IMR-90 (cell line): Measurements from ENCODE around the gene SLAMF7. TPM values are rescaled to one million over a fixed set of nuclear protein-coding genes. Genes with fewer than 3 reads are reported as not detected.

Source experiments
- ATAC-seq: fragments of 200-7000 bp; cut with Tn5 transposase; 2 replicates; pipeline ENCODE4 v1.9.1; 2020; ENCODE audit warnings: low read depth, mild to moderate bottlenecking, moderate library complexity
- BruUV-seq: library from RNA; stranded (reverse); fragments of 400-500 nt; replicated peaks from 2 replicates; lab custom pipeline; 2021; lab: Mats Ljungman, UMichigan
- CTCF ChIA-PET: fragments of 300-600 bp; formaldehyde crosslinking; extraction: SDS; loops from one replicate; lab custom pipeline; 2021; ENCODE audit warnings: antibody characterized with exemption; lab: Yijun Ruan, JAX
- POLR2A ChIA-PET: fragments of 300-600 bp; sonication (Branson Sonifier 250); formaldehyde crosslinking; loops from one replicate; lab custom pipeline; 2022; ENCODE audit warnings: antibody characterized with exemption; ENCODE audit not compliant: unreplicated experiment; lab: Charles Lee
- DNase-seq: peaks from one replicate; pipeline ENCODE4 v3.0.0; 2013
- H2AFZ ChIP-seq: replicated peaks from 2 replicates; pipeline ENCODE3; 2013; ENCODE audit warnings: low read length, mild to moderate bottlenecking; ENCODE audit not compliant: poor library complexity
- H2AK5ac ChIP-seq: 2 replicates; pipeline ENCODE4 v1.6.1; 2013; ENCODE audit warnings: low read depth, low read length, inconsistent platforms
- H2AK9ac ChIP-seq: replicated peaks from 2 replicates; pipeline ENCODE3; 2013; ENCODE audit warnings: mild to moderate bottlenecking, low read depth, low read length, moderate library complexity; ENCODE audit not compliant: poor library complexity
- H2BK120ac ChIP-seq: 2 replicates; pipeline ENCODE4 v1.6.1; 2013; ENCODE audit warnings: low read depth, low read length, inconsistent platforms
- H2BK15ac ChIP-seq: 3 replicates; pipeline ENCODE4 v1.6.1; 2013; ENCODE audit warnings: low read depth, low read length, inconsistent platforms
- H2BK20ac ChIP-seq: 2 replicates; pipeline ENCODE4 v1.6.1; 2013; ENCODE audit warnings: low read depth, mild to moderate bottlenecking, inconsistent platforms, low read length, moderate library complexity
- H2BK5ac ChIP-seq: 2 replicates; pipeline ENCODE4 v1.6.1; 2013; ENCODE audit warnings: mild to moderate bottlenecking, low read depth, low read length, inconsistent platforms; ENCODE audit not compliant: poor library complexity, severe bottlenecking
- H3K14ac ChIP-seq: replicated peaks from 2 replicates; pipeline ENCODE4 v1.6.1; 2013; ENCODE audit warnings: low read depth, low read length, inconsistent platforms
- H3K18ac ChIP-seq: 2 replicates; pipeline ENCODE4 v1.6.1; 2013; ENCODE audit warnings: low read depth, low read length, control low read depth
- H3K23ac ChIP-seq: 2 replicates; pipeline ENCODE4 v1.6.1; 2013; ENCODE audit warnings: low read depth, low read length, inconsistent platforms
- H3K27ac ChIP-seq: 2 replicates; pipeline ENCODE4 v1.5.1; 2013; ENCODE audit warnings: mild to moderate bottlenecking, control low read depth, low read length; ENCODE audit not compliant: insufficient read depth
- H3K27me3 ChIP-seq: 2 replicates; pipeline ENCODE4 v1.6.1; 2013; ENCODE audit warnings: low read length; ENCODE audit not compliant: control insufficient read depth, insufficient read depth
- H3K36me3 ChIP-seq: 2 replicates; pipeline ENCODE4 v1.6.1; 2013; ENCODE audit warnings: low read length, mixed read lengths; ENCODE audit not compliant: control insufficient read depth, insufficient read depth
- H3K4ac ChIP-seq: 2 replicates; pipeline ENCODE4 v1.6.1; 2013; ENCODE audit warnings: low read depth, low read length, inconsistent platforms
- H3K4me1 ChIP-seq: 2 replicates; pipeline ENCODE4 v1.6.1; 2013; ENCODE audit warnings: low read length, mixed read lengths; ENCODE audit not compliant: control insufficient read depth, insufficient read depth
- H3K4me2 ChIP-seq: 2 replicates; pipeline ENCODE4 v1.6.1; 2013; ENCODE audit warnings: low read depth, mild to moderate bottlenecking, control low read depth, low read length, moderate library complexity
- H3K4me3 ChIP-seq: 2 replicates; pipeline ENCODE4 v1.5.1; 2013; ENCODE audit warnings: low read depth, mild to moderate bottlenecking, control low read depth, low read length, moderate library complexity; ENCODE audit not compliant: insufficient read depth
- H3K56ac ChIP-seq: 2 replicates; pipeline ENCODE4 v1.6.1; 2013; ENCODE audit warnings: low read length, inconsistent platforms; ENCODE audit not compliant: insufficient read depth; ENCODE audit errors: extremely low read depth
- H3K79me1 ChIP-seq, 2 experiments: 2 replicates each; pipeline ENCODE4 v1.6.1; 2013; ENCODE audit warnings: low read length in 2 of 2, inconsistent platforms in 1 of 2, low read depth in 1 of 2
- H3K9ac ChIP-seq: 2 replicates; pipeline ENCODE4 v1.6.1; 2013; ENCODE audit warnings: low read depth, low read length, control low read depth
- H3K9me1 ChIP-seq: 2 replicates; pipeline ENCODE4 v1.6.1; 2013; ENCODE audit warnings: low read length, inconsistent platforms; ENCODE audit not compliant: insufficient read depth
- H3K9me3 ChIP-seq: 2 replicates; pipeline ENCODE4 v1.6.1; 2013; ENCODE audit warnings: low read length; ENCODE audit not compliant: control insufficient read depth, insufficient read depth
- H4K20me1 ChIP-seq: 2 replicates; pipeline ENCODE4 v1.6.1; 2013; ENCODE audit warnings: low read length, inconsistent platforms; ENCODE audit not compliant: insufficient read depth
- H4K5ac ChIP-seq: 2 replicates; pipeline ENCODE4 v1.6.1; 2013; ENCODE audit warnings: mild to moderate bottlenecking, low read depth, low read length, control low read depth
- H4K8ac ChIP-seq, 2 experiments: 2 replicates each; pipeline ENCODE4 v1.6.1; 2013; ENCODE audit warnings: low read depth in 2 of 2, low read length in 2 of 2, control low read depth in 1 of 2, inconsistent platforms in 1 of 2
- H4K91ac ChIP-seq: 2 replicates; pipeline ENCODE4 v1.6.1; 2013; ENCODE audit warnings: low read depth, low read length, inconsistent platforms; ENCODE audit not compliant: insufficient read depth
- CTCF ChIP-seq: conservative IDR thresholded peaks from 2 replicates; pipeline ENCODE4 v1.5.1; 2012; ENCODE audit warnings: mild to moderate bottlenecking, low read depth, low read length, improper control_type of control experiment
- MAZ ChIP-seq: IDR thresholded peaks from 2 replicates; pipeline ENCODE4 v1.6.1; 2012; ENCODE audit warnings: low read depth, mild to moderate bottlenecking, low read length, improper control_type of control experiment, moderate library complexity, borderline replicate concordance
- MXI1 ChIP-seq: IDR thresholded peaks from 2 replicates; pipeline ENCODE4 v1.6.1; 2012; ENCODE audit warnings: low read depth, mild to moderate bottlenecking, low read length, moderate library complexity, borderline replicate concordance
- POLR2A ChIP-seq: IDR thresholded peaks from 2 replicates; pipeline ENCODE4 v1.6.1; 2012; ENCODE audit warnings: mild to moderate bottlenecking, low read depth, low read length
- RAD21 ChIP-seq: IDR thresholded peaks from 2 replicates; pipeline ENCODE4 v1.6.1; 2012; ENCODE audit warnings: low read length, improper control_type of control experiment
- SMC3 ChIP-seq: fragments of 150-350 bp; IDR thresholded peaks from 2 replicates; pipeline ENCODE4 v1.6.1; 2016; ENCODE audit warnings: low read depth, mild to moderate bottlenecking, antibody characterized with exemption, low read length, moderate library complexity
- USF2 ChIP-seq: fragments of 150-350 bp; IDR thresholded peaks from 2 replicates; pipeline ENCODE4 v1.6.1; 2017; ENCODE audit warnings: mild to moderate bottlenecking, antibody characterized with exemption, low read length, low read depth
- dilution Hi-C: fragments of 300-500 bp; cut with HindIII; formaldehyde crosslinking; loops from one replicate; pipeline ENCODE4 v1.14.3; 2018; ENCODE audit warnings: low sequenced_read_pairs; ENCODE audit not compliant: unreplicated experiment
- in situ Hi-C: fragments of 300-500 bp; cut with MboI; formaldehyde crosslinking; loops from 3 replicates; pipeline ENCODE4 v1.14.3; 2019; ENCODE audit warnings: low sequenced_read_pairs, inconsistent platforms, mixed read lengths
- intact Hi-C: fragments of 100-400 bp; cut with micrococcal nuclease; formaldehyde crosslinking; loops from 2 replicates; pipeline ENCODE4 v1.10.0; 2022
- polyA plus RNA-seq, 3 experiments: library from polyadenylated mRNA; depleted of rRNA; stranded (reverse); fragments of >200 nt; gene quantifications; 2 replicates each; pipeline ENCODE4 v1.2.3, GENCODE V29; 2012; ENCODE audit warnings: low replicate concordance in 1 of 3
- total RNA-seq: library from RNA; depleted of rRNA; stranded (reverse); fragments of >200 nt; gene quantifications from 2 replicates; pipeline ENCODE4 v1.2.3, GENCODE V29; 2012

Gene SLAMF7
- total and polyA plus RNA-seq, 2 of the 4 experiments (the other 2 are of a cell fraction) = not detected

GRCh38 chr1:160768295-160768657 lies 29.2 kb downstream of the SLAMF7 start:
- no peak overlapping the region for H3K14ac ChIP-seq
- H3K4me1 ChIP-seq = no peaks in the 10 kb centered on the region
- H2BK120ac ChIP-seq = no peak overlapping the region
- ChIA-PET POLR2A (no interaction called here), CTCF (interaction anchor here (0.6 to 1.0 kb wide), 2 partner anchors 12 to 92 kb away, joined by 3 read pairs; no protein-coding TSS in a partner anchor)
- dilution Hi-C loops = no loop called here
- no peak overlapping the region for H2AK9ac ChIP-seq
- DNase-seq (no peak), ATAC-seq (peak; percentile 59)
- no peak overlapping the region for H3K23ac ChIP-seq
- H3K36me3 ChIP-seq = no peaks in the 10 kb centered on the region
- H2BK15ac ChIP-seq = no peak overlapping the region
- no peaks in the 10 kb centered on the region for H4K20me1 ChIP-seq
- no peaks in the 10 kb centered on the region for H3K79me1 ChIP-seq
- in situ Hi-C loops = no loop called here
- TF ChIP-seq SMC3 = no peak
- TF ChIP-seq RAD21 = 0 out of 2 replicates have a peak, but pooled peaks have one; percentile 15
- TF ChIP-seq USF2 = no peak
- TF ChIP-seq CTCF = peak; percentile 15; the same call in 1 of the 2 replicates
- TF ChIP-seq POLR2A = no peak
- no peak for TF ChIP-seq MXI1
- no peak for TF ChIP-seq MAZ
- no peak overlapping the region; the same call in 1 of the 2 replicates for H3K4me3 ChIP-seq
- H4K8ac ChIP-seq = no peak overlapping the region
- no peak overlapping the region for H2AFZ ChIP-seq
- no peak overlapping the region for H3K4ac ChIP-seq
- H3K9ac ChIP-seq = no peak overlapping the region
- H3K27me3 ChIP-seq = no peaks in the 10 kb centered on the region; the same call in 1 of the 2 replicates
- H3K4me2 ChIP-seq = peak overlapping the region; percentile 40; the same call in 1 of the 2 replicates
- H3K27ac ChIP-seq = no peak overlapping the region
- H2AK5ac ChIP-seq = no peak overlapping the region
- no peak overlapping the region for H4K5ac ChIP-seq
- no TSS peak for BruUV-seq
- no peak overlapping the region for H2BK20ac ChIP-seq
- no peak overlapping the region for H4K91ac ChIP-seq
- no peak overlapping the region for H3K18ac ChIP-seq
- H3K9me3 ChIP-seq = no peaks in the 10 kb centered on the region
- no peak overlapping the region for H2BK5ac ChIP-seq
- no peaks in the 10 kb centered on the region for H3K9me1 ChIP-seq
- intact Hi-C loops = no loop called here
- no peak overlapping the region for H3K56ac ChIP-seq
